MM.1S (cell line): ENCODE results near the gene PRSS27.

Experiments
- CTCF ChIP-seq: fragments of 300-600 bp; sonication (generic); IDR thresholded peaks from 2 replicates; pipeline ENCODE4 v1.5.1; 2016; ENCODE audit warnings: antibody characterized with exemption, low read length, mixed read lengths
- EZH2phosphoT487 ChIP-seq: fragments of 300-600 bp; sonication (generic); IDR thresholded peaks from 2 replicates; pipeline ENCODE4 v1.6.1; 2018; ENCODE audit warnings: antibody characterized with exemption, low read length

GRCh38 chr16:2708290-2708639, 11.8 kb downstream of the PRSS27 start:
- TF ChIP-seq EZH2phosphoT487, result no peak
- TF ChIP-seq CTCF, result no peak
